ENCODE measurements around the gene PHRF1. TPM values are rescaled to one million over a fixed set of nuclear protein-coding genes. Genes with fewer than 3 reads are reported as not detected.

PHRF1 gene
- total RNA-seq, 2 experiments from 2014 or later = 40.0 to 44.5 TPM

DNA sequence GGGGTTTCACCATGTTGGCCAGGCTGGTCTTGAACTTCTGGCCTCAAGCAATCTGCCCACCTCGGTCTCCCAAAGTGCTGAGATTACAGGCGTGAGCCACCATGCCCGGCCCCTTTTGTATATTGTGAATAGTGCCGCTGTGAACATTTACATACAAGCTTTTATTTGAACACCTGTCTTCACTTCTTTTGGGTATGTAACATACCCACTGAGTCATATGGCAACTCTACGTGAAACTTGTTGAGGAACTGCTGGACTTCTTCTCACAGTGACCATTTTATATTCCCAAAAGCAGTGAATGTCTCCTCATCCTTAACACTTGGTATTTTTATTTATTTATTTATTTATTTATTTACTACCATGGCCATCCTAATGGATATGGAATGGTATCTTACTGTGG is 54.6 kb downstream of the PHRF1 start:
- Mint-ChIP-seq H3K9me3 (ENCODE audit: low read depth) (no peaks in the 10 kb centered on the region), H3K4me1 (peaks cover 22% of the 10 kb centered on the region), H3K27me3 (peaks cover 27% of the 10 kb centered on the region), H3K36me3 (ENCODE audit: low read depth) (no peaks in the 10 kb centered on the region), H3K4me3 (no peak overlapping the region), H3K27ac (no peak overlapping the region)
- POLR2A ChIA-PET = no interaction called here
- no peak for ATAC-seq
- intact Hi-C loops (cut with DNase I, micrococcal nuclease) = no loop called here
- CTCF ChIA-PET = interaction anchor here (1.5 kb wide), 1 partner anchor 76 kb away, joined by 4 read pairs; no protein-coding TSS in a partner anchor
- DNase-seq = no peak

DNA sequence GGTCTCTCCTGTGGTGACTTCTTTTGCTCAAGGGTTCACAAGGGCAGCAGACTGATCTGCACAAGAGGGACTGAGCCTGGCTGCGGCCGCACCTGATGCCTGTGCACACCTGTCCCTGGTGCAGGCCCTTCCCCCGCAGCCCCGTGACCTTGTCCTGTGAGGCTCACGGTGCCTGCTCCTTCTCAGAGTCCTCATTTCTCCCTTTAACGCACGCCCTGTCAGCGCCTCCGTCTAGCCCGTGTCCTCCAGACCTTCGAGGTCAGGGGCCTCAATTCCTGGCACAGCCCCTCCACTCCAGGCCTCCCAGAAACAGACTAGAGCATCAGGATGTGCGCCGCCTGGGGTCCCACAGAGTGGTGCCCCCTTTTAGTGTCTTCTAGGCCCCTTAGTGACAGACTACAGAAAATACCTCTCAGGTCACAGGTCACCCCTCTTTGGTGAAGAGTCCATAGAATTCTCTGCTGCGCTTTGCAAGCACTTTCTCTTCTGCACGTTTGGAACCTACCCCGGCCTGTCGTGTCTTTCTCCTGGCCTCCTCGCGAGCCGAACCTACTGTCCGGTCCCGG is 59.8 kb downstream of the PHRF1 start:
- no peak for ATAC-seq
- no peaks in the 10 kb centered on the region for H3K9me3 Mint-ChIP-seq (ENCODE audit: low read depth)
- intact Hi-C loops (cut with DNase I, micrococcal nuclease) = no loop called here
- ChIA-PET CTCF (no interaction called here), POLR2A (no interaction called here)
- no peaks in the 10 kb centered on the region for H3K36me3 Mint-ChIP-seq (ENCODE audit: low read depth)
- H3K4me3 Mint-ChIP-seq = no peak overlapping the region
- DNase-seq = no peak
- peaks cover 16% of the 10 kb centered on the region for H3K4me1 Mint-ChIP-seq
- H3K27me3 Mint-ChIP-seq = peaks cover 32% of the 10 kb centered on the region
- no peak overlapping the region for H3K27ac Mint-ChIP-seq

DNA sequence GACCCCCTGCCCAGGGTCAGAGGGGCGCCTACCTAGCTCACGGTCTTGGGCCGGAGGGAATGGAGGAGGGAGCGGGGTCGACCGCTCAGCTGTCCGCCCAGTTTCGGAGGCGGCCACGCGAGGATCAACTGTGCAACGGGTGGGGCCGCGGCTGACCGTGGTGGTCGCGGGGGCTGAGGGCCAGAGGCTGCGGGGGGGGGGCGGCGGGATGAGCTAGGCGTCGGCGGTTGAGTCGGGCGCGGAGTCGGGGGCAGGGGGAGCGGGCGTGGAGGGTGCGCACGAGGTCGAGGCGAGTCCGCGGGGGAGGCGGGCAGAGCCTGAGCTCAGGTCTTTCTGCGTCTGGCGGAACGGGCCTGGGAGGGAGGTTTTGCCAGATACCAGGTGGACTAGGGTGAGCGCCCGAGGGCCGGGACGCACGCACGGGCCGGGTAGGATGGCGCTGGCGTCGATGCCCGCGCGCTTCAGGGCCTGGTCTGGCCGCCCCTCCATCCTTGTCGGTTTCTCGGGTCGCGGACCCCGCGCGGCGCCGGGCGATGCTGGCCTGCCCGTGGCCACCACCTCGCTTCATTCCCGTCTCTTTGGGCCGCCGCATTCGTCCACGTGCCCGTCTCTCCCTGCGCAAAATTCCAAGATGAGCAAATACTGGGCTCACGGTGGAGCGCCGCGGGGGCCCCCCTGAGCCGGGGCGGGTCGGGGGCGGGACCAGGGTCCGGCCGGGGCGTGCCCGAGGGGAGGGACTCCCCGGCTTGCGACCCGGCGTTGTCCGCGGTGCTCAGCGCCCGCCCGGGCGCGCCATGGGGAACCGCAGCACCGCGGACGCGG is 60.5 kb downstream of the PHRF1 start, which contains the start of gene DRD4:
Gene DRD4 (plus strand): TSS at position 759 of the 822 bp plus-strand sequence. CDS start 36 bp downstream, at position 795.
- Mint-ChIP-seq H3K27me3 (peaks cover 32% of the 10 kb centered on the region), H3K4me3 (peak within 1 kb of the TSS; percentile 4), H3K36me3 (ENCODE audit: low read depth) (no peaks in the 10 kb centered on the region), H3K27ac (no peak within 1 kb of the TSS), H3K9me3 (ENCODE audit: low read depth) (no peaks in the 10 kb centered on the region), H3K4me1 (peaks cover 16% of the 10 kb centered on the region)
- DNase-seq (no peak), ATAC-seq (no peak)
- intact Hi-C loops (cut with DNase I, micrococcal nuclease) = no loop called here
- ChIA-PET POLR2A (no interaction called here), CTCF (no interaction called here)

DNA sequence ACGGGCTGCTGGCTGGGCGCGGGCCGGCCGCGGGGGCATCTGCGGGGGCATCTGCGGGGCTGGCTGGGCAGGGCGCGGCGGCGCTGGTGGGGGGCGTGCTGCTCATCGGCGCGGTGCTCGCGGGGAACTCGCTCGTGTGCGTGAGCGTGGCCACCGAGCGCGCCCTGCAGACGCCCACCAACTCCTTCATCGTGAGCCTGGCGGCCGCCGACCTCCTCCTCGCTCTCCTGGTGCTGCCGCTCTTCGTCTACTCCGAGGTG is 61.0 kb downstream of the PHRF1 start:
- Mint-ChIP-seq H3K27ac (no peak overlapping the region), H3K4me1 (peaks cover 16% of the 10 kb centered on the region), H3K4me3 (peak overlapping the region; percentile 4), H3K9me3 (ENCODE audit: low read depth) (no peaks in the 10 kb centered on the region), H3K36me3 (ENCODE audit: low read depth) (no peaks in the 10 kb centered on the region), H3K27me3 (peaks cover 32% of the 10 kb centered on the region)
- ChIA-PET POLR2A (no interaction called here), CTCF (no interaction called here)
- intact Hi-C loops (cut with DNase I, micrococcal nuclease) = no loop called here
- DNase-seq (no peak), ATAC-seq (no peak)

DNA sequence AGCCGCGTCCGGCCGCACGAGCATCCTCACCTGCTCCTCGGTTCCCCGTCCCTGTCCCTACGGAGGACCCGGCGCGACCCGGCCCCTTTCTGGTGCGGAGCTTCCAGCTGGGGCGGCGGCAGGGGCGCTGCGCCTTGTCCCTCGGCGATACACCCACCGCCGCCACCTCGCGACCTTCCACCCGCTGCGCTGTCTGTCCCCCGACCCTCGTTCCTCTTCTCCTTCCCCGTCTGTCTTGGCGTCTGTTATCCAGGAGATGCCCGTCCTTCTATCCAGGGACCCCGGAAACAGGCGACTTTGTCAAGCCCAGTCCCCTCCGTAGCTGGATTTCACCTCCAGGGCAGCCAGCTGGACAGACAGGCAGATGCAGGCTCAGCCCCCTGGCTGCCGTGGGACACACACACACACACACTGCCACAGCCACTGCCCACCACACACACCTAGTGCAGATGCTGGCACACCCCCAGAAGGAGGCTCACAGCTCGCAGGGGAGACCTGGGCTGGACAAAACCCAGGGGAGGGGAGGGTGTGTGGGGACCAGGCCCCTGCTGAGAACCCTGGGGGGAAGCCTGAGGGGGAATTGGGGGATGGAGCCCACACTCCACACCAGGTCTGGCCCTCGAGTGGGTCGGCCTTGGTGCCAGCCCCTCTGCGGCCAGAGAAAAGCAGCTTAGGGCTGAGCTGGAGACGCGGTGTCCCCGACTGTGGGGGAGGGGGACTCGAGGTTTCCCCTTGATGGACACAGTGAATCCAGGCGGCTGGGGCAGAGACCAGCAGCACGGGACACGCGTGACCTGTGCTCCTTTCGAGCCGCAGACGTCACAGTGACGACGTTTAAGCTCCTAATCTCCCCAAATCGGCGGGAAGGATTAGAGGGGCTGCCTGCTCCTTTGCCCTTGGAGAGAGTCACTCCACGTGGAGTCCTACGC is 61.6 kb downstream of the PHRF1 start:
- intact Hi-C loops (cut with DNase I, micrococcal nuclease) = loop anchor here in 1 of 2 experiments (2.0 kb wide), 1 partner anchor 83 kb away; no protein-coding TSS in a partner anchor
- Mint-ChIP-seq H3K4me1 (peaks cover 16% of the 10 kb centered on the region), H3K36me3 (ENCODE audit: low read depth) (no peaks in the 10 kb centered on the region), H3K9me3 (ENCODE audit: low read depth) (no peaks in the 10 kb centered on the region), H3K27me3 (peaks cover 32% of the 10 kb centered on the region), H3K27ac (no peak overlapping the region), H3K4me3 (peak overlapping the region; percentile 4)
- ChIA-PET POLR2A (no interaction called here), CTCF (interaction anchor here (1.3 kb wide), 1 partner anchor 13 kb away, joined by 3 read pairs; no protein-coding TSS in a partner anchor)
- ATAC-seq (no peak), DNase-seq (no peak)

DNA sequence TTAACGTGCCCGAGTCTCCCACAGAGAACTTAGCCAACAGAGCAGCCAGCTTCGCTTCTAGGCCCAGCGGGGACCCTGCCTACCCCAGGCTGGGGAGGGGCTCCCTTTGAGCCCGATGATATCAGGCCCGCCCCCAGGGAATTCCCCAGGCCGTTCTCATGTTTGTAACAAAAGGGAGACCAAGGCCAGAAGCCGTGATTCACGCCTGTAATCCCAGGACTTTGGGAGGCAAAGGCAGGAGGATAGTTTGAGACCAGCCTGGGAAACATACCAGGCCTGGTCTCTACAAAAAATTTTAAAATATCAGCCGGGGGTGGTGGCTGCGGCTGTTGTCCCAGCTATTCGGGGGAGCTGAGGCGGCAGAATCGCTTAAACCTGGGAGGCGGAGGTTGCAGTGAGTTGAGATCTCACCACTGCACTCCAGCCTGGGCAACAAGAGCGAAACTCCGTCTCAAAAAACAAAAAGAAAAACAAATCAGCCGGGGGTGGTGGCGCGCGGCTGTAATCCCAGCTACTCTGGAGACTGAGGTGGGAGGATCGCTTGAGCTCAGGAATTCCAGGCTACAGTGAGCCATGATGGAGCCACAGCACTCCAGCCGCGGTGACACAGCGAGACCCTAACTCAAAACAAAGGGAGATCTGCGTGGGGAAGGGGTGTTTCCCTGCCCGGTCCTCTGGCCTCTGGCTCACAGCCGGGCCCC is 62.5 kb downstream of the PHRF1 start:
- peaks cover 32% of the 10 kb centered on the region for H3K27me3 Mint-ChIP-seq
- ChIA-PET CTCF (interaction anchor here (1.3 kb wide), 1 partner anchor 12 kb away, joined by 3 read pairs; no protein-coding TSS in a partner anchor), POLR2A (no interaction called here)
- H3K27ac Mint-ChIP-seq = no peak overlapping the region
- DNase-seq (no peak), ATAC-seq (no peak)
- H3K4me1 Mint-ChIP-seq = peaks cover 16% of the 10 kb centered on the region
- H3K9me3 Mint-ChIP-seq (ENCODE audit: low read depth) = no peaks in the 10 kb centered on the region
- intact Hi-C loops (cut with DNase I, micrococcal nuclease) = loop anchor here in 1 of 2 experiments (2.0 kb wide), 1 partner anchor 84 kb away; no protein-coding TSS in a partner anchor
- no peaks in the 10 kb centered on the region for H3K36me3 Mint-ChIP-seq (ENCODE audit: low read depth)
- no peak overlapping the region for H3K4me3 Mint-ChIP-seq

DNA sequence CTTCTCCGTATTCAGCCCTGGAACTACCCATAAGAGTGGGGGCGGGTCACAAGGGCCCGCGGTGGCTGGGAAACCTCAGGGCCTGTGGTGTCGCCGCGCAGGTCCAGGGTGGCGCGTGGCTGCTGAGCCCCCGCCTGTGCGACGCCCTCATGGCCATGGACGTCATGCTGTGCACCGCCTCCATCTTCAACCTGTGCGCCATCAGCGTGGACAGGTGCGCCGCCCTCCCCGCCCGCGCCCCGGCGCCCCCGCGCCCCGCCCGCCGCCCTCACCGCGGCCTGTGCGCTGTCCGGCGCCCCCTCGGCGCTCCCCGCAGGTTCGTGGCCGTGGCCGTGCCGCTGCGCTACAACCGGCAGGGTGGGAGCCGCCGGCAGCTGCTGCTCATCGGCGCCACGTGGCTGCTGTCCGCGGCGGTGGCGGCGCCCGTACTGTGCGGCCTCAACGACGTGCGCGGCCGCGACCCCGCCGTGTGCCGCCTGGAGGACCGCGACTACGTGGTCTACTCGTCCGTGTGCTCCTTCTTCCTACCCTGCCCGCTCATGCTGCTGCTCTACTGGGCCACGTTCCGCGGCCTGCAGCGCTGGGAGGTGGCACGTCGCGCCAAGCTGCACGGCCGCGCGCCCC is 63.2 kb downstream of the PHRF1 start:
- ChIA-PET POLR2A (no interaction called here), CTCF (no interaction called here)
- Mint-ChIP-seq H3K27me3 (peaks cover 32% of the 10 kb centered on the region), H3K4me3 (no peak overlapping the region), H3K9me3 (ENCODE audit: low read depth) (no peaks in the 10 kb centered on the region), H3K27ac (no peak overlapping the region), H3K4me1 (peaks cover 16% of the 10 kb centered on the region), H3K36me3 (ENCODE audit: low read depth) (no peaks in the 10 kb centered on the region)
- DNase-seq = no peak
- peak; percentile 30 for ATAC-seq
- intact Hi-C loops (cut with DNase I, micrococcal nuclease) = loop anchor here in 1 of 2 experiments (2.0 kb wide), 1 partner anchor 85 kb away; no protein-coding TSS in a partner anchor

DNA sequence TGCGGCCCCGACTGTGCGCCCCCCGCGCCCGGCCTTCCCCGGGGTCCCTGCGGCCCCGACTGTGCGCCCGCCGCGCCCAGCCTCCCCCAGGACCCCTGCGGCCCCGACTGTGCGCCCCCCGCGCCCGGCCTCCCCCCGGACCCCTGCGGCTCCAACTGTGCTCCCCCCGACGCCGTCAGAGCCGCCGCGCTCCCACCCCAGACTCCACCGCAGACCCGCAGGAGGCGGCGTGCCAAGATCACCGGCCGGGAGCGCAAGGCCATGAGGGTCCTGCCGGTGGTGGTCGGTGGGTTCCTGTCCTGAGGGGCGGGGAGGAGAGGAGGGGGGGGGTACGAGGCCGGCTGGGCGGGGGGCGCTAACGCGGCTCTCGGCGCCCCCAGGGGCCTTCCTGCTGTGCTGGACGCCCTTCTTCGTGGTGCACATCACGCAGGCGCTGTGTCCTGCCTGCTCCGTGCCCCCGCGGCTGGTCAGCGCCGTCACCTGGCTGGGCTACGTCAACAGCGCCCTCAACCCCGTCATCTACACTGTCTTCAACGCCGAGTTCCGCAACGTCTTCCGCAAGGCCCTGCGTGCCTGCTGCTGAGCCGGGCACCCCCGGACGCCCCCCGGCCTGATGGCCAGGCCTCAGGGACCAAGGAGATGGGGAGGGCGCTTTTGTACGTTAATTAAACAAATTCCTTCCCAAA is 63.9 kb downstream of the PHRF1 start:
- ChIA-PET POLR2A (interaction anchor here (0.6 kb wide), 1 partner anchor 11 kb away, joined by 4 read pairs; no protein-coding TSS in a partner anchor), CTCF (no interaction called here)
- Mint-ChIP-seq H3K9me3 (ENCODE audit: low read depth) (no peaks in the 10 kb centered on the region), H3K27ac (no peak overlapping the region), H3K4me1 (peaks cover 16% of the 10 kb centered on the region), H3K4me3 (no peak overlapping the region), H3K27me3 (peaks cover 32% of the 10 kb centered on the region), H3K36me3 (ENCODE audit: low read depth) (no peaks in the 10 kb centered on the region)
- intact Hi-C loops (cut with DNase I, micrococcal nuclease) = no loop called here
- ATAC-seq (peak; percentile 26), DNase-seq (no peak)

DNA sequence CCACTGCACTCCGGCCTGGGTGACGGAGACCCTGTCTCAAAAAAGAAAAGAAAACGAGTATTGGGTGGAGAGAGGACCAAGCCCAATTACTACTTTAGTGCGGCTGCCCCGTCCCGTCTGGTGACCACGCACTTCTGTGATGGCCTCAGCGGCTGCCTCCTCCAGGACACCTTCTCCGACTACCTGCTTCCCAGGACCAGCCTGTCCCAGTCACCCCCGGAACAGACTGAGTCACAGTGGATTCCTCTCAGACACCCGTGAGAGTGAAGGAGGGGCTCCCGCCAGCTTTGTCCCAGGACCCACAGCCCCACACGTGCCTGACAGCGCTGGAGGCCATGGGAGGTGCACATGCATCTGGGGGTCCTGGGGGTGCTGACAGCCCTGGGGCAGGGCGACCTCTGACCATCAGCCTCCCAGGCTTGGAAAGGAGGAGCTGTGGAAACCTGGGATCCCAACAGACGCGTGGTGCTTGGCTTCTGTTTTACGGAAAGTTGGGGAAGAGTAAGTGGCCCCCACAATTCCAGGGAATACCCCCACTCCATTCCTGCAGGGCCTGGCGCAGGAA is 65.6 kb downstream of the PHRF1 start:
- Mint-ChIP-seq H3K27me3 (peaks cover 20% of the 10 kb centered on the region), H3K27ac (no peak overlapping the region), H3K4me3 (no peak overlapping the region), H3K36me3 (ENCODE audit: low read depth) (no peaks in the 10 kb centered on the region), H3K9me3 (ENCODE audit: low read depth) (no peaks in the 10 kb centered on the region), H3K4me1 (peaks cover 16% of the 10 kb centered on the region)
- intact Hi-C loops (cut with DNase I, micrococcal nuclease) = no loop called here
- CTCF ChIA-PET = no interaction called here
- DNase-seq = no peak
- no peak for ATAC-seq
- POLR2A ChIA-PET = interaction anchor here (0.6 kb wide), 1 partner anchor 54 kb away, joined by 3 read pairs; no protein-coding TSS in a partner anchor

DNA sequence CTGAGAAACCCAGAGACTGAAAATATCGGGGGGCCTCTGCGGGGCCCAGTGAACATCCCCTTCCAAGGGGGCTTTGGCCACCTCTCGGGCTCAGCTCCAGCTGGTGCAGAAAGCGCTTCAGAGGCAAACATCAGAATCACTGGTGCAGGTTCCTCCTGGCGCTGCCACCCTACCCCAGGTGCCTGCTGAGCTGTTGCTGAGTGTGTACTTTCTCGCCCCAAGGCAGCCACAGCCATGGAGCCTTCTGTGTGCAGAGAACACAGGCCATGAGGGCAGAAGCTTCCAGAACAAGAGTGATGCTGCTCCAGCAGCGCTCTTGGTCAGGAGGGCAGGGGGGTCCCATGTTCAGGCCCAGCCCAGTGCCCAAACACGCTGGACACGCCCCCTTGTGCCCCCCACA is 67.1 kb downstream of the PHRF1 start:
- DNase-seq (no peak), ATAC-seq (no peak)
- POLR2A ChIA-PET = interaction anchor here (0.7 kb wide), 1 partner anchor 297 kb away, joined by 3 read pairs; no protein-coding TSS in a partner anchor
- intact Hi-C loops (cut with DNase I, micrococcal nuclease) = no loop called here
- H3K4me1 Mint-ChIP-seq = peaks cover 12% of the 10 kb centered on the region
- peaks cover 10% of the 10 kb centered on the region for H3K27me3 Mint-ChIP-seq
- no peaks in the 10 kb centered on the region for H3K9me3 Mint-ChIP-seq (ENCODE audit: low read depth)
- CTCF ChIA-PET = interaction anchor here (0.9 kb wide), 1 partner anchor 84 kb away, joined by 3 read pairs; no protein-coding TSS in a partner anchor
- peaks cover 3% of the 10 kb centered on the region for H3K36me3 Mint-ChIP-seq (ENCODE audit: low read depth)
- H3K27ac Mint-ChIP-seq = no peak overlapping the region
- no peak overlapping the region for H3K4me3 Mint-ChIP-seq
